Measurements from ENCODE around the gene MAML3.

MAML3 gene

GRCh38 chr4:139776235-139776634, 377.7 kb downstream of the MAML3 start:
- no peak for DNase-seq
- Histone ChIP-seq H3K4me1 (peaks cover 52% of the 10 kb centered on the region), H3K27me3 (no peaks in the 10 kb centered on the region), H3K9me3 (no peaks in the 10 kb centered on the region), H3K4me3 (ENCODE audit: low read depth, low read length) (no peak overlapping the region), H3K36me3 (no peaks in the 10 kb centered on the region)
- no peak for TF ChIP-seq CTCF (IDR thresholded peaks at IDR 0.05; ENCODE audit: low read depth, low read length)

GRCh38 chr4:139774759-139775487, 379.1 kb downstream of the MAML3 start:
- Histone ChIP-seq H3K27me3 (no peaks in the 10 kb centered on the region), H3K9me3 (no peaks in the 10 kb centered on the region), H3K4me3 (ENCODE audit: low read depth, low read length) (no peak overlapping the region), H3K4me1 (peaks cover 42% of the 10 kb centered on the region), H3K36me3 (no peaks in the 10 kb centered on the region)
- DNase-seq, result no peak
- TF ChIP-seq CTCF (IDR thresholded peaks at IDR 0.05; ENCODE audit: low read depth, low read length), result no peak

- Histone ChIP-seq H3K9me3 (no peaks in the 10 kb centered on the region), H3K27me3 (no peaks in the 10 kb centered on the region), H3K36me3 (no peaks in the 10 kb centered on the region), H3K4me3 (ENCODE audit: low read depth, low read length) (no peak overlapping the region), H3K4me1 (peaks cover 35% of the 10 kb centered on the region)
- no peak for TF ChIP-seq CTCF (IDR thresholded peaks at IDR 0.05; ENCODE audit: low read depth, low read length)
- DNase-seq, result peak; percentile 54
These were observed 380.2 kb downstream of the MAML3 start for GRCh38 chr4:139773560-139774318.

- no peak overlapping the region for H3K4me3 ChIP-seq (ENCODE audit: low read depth, low read length)
- no peak for DNase-seq
- no peaks in the 10 kb centered on the region for H3K9me3 ChIP-seq
- TF ChIP-seq CTCF (IDR thresholded peaks at IDR 0.05; ENCODE audit: low read depth, low read length), result no peak
- no peaks in the 10 kb centered on the region for H3K36me3 ChIP-seq
- peaks cover 15% of the 10 kb centered on the region for H3K4me1 ChIP-seq
- H3K27me3 ChIP-seq, result no peaks in the 10 kb centered on the region
These were observed 383.6 kb downstream of the MAML3 start for GRCh38 chr4:139770361-139770760.

GRCh38 chr4:139769364-139769763, 384.6 kb downstream of the MAML3 start:
- Histone ChIP-seq H3K4me1 (peaks cover 15% of the 10 kb centered on the region), H3K27me3 (no peaks in the 10 kb centered on the region), H3K9me3 (no peaks in the 10 kb centered on the region), H3K4me3 (ENCODE audit: low read depth, low read length) (no peak overlapping the region), H3K36me3 (no peaks in the 10 kb centered on the region)
- TF ChIP-seq CTCF (IDR thresholded peaks at IDR 0.05; ENCODE audit: low read depth, low read length), result no peak
- DNase-seq, result no peak

GRCh38 chr4:139768896-139769295, 385.1 kb downstream of the MAML3 start:
- H3K4me3 ChIP-seq (ENCODE audit: low read depth, low read length), result no peak overlapping the region
- no peaks in the 10 kb centered on the region for H3K9me3 ChIP-seq
- peaks cover 19% of the 10 kb centered on the region for H3K4me1 ChIP-seq
- DNase-seq, result no peak
- TF ChIP-seq CTCF (IDR thresholded peaks at IDR 0.05; ENCODE audit: low read depth, low read length), result peak; percentile 42
- H3K36me3 ChIP-seq, result no peaks in the 10 kb centered on the region
- no peaks in the 10 kb centered on the region for H3K27me3 ChIP-seq

Measured in BE2C (cell line).